ENCODE results near the gene SSTR4.
"Not testable (repeated sequence)": the region's sequence is repeated elsewhere in the genome, so short reads cannot be mapped to it uniquely, and the experiment has no call there.

SSTR4 gene, protein sequence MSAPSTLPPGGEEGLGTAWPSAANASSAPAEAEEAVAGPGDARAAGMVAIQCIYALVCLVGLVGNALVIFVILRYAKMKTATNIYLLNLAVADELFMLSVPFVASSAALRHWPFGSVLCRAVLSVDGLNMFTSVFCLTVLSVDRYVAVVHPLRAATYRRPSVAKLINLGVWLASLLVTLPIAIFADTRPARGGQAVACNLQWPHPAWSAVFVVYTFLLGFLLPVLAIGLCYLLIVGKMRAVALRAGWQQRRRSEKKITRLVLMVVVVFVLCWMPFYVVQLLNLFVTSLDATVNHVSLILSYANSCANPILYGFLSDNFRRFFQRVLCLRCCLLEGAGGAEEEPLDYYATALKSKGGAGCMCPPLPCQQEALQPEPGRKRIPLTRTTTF

DNA sequence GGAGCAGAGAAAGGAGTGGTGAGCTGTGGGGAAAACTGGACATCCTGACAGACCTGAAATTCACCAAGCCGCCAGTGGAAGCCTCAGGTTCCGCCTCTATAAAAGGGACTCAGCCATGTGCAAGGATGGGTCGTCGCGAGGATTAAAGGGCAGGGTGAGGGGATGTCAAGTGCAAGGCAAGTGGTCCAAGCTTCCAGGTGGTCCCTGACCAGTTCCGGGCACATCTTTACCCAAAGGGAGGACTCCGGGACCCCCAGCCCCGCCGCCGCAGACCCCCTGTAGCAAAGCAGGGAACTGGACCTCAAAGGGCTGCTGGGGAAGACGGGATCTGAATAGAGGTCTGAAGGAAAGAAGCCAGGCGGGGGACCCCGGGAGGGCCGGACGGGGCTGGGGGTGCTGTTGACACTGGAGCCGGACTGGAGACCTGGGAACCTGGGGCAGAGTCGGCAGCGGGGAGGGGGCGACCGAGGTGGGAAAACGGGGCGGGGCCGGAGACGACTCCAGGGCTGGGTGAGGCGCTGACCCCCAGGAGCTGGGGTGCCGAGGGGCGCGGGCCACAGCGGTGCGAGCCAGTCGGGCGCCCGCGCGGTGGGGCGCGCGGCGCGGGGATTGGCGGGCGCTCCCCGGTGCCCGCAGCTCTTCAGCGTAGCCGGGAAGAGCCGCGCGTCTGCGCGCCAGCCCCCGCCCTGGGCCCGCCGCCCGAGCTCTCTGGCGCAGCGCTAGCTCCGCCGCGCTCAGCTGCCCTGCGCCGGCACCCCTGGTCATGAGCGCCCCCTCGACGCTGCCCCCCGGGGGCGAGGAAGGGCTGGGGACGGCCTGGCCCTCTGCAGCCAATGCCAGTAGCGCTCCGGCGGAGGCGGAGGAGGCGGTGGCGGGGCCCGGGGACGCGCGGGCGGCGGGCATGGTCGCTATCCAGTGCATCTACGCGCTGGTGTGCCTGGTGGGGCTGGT is at the start of gene SSTR4:
Gene SSTR4, plus strand, starts transcription at position 592 of the 951 bp plus-strand sequence. Its CDS starts 172 bp downstream, at position 764.
- no peak for DNase-seq

DNA sequence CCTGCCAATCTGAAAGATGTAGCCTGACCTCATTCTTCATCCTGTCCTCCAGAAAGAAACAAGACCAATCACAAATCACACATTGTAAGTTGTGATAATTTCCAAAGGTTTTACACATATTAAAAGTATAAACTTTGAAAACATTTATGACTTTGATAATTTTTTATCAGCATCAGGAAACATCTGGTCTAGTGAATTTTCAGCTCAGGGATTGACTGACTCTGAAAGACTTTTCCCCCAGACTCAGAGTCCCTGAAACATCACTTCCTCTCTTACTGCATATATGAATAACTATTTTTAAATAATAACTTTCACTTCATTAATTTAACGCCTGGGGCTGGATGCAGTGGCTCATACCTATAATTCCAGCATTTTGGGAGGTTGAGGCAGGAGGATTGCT is 48.5 kb upstream of the SSTR4 start:
- no peak for DNase-seq

DNA sequence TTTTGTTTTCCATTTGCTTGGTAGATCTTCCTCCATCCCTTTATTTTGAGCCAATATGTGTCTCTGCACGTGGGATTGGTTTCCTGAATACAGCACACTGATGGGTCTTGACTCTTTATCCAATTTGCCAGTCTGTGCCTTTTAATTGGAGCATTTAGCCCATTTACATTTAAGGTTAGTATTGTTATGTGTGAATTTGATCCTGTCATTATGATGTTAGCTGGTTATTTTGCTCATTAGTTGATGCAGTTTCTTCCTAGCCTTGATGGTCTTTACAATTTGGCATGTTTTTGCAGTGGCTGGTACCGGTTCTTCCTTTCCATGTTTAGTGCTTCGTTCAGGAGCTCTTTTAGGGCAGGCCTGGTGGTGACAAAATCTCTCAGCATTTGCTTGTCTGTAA is 43.7 kb upstream of the SSTR4 start:
- DNase-seq, result not testable (repeated sequence)

DNA sequence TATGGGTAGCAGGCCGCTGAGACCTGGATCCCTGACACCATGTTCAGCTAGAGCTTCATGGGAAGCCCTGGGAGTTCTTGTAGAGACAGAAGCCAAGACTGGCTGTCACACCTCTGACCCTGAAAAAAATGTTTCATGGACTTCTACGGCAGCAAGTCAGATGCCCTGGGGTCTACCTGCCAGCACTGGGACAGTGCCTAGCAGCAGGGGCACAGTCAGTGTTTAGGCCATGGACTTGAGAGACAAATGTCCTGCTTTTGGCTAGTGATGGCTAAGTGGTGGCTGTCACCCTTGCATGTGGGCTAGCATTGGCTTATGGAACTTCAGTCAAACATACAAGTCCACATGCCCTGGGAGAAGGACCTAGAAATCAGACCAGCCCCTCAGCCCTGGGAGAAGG is 41.3 kb upstream of the SSTR4 start:
- no peak for DNase-seq

DNA sequence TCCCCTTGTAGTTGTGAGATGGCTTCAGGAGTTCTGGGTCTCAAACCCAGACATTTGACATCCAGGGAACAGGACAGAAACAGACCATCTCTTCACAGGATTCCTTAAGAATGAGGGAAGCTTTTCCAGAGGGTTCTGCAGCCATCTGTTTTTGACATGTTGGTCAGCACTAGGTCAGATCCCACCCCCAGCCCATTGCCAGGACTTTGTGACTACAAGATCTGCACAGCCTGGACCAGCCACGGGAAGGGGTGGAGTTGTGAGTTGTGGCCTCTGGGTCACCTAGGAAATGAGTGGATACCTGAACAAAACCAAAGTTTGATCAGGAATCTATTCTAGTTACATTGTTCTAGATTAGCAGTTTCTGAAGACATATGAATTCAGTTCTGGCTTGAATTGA is 39.2 kb upstream of the SSTR4 start:
- no peak for DNase-seq

DNA sequence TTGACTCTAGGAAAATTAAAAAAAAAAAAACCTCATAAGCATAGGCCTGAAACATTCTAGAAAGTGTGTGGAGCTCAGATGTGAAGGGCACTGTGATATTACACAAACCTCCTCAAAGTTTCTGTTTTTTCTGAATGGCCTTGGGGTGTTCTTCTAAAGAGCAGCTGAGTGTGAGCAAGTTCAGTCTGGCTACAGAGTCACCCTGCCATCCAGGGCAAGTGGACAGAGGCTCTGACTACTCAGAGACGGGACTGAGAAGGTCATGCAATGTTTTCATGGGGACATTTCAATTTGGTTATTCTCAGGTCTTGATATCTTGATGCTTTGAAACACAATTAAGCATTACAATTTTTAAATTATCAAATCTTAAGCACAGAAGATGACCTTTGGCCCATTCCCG is 36.6 kb upstream of the SSTR4 start:
- no peak for DNase-seq

DNA sequence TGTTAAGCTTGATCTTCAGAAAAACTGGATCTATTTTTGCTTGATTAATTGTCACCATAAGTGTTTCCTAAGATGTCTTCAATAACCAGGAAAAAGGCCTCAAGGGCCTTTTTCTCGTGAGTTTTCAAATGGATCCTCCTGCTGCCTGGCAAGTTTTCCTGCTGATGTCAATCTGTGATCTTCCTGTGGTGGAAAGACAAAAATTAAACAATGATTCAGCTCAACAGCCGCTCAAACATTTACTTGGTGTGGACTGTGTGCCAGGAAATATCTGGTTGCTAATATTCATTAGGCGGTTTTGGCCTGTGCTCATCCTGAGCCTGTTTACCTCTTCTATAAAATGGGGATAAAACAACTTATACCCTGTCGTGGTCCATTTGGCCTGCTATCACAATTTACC is 35.4 kb upstream of the SSTR4 start:
- no peak for DNase-seq

DNA sequence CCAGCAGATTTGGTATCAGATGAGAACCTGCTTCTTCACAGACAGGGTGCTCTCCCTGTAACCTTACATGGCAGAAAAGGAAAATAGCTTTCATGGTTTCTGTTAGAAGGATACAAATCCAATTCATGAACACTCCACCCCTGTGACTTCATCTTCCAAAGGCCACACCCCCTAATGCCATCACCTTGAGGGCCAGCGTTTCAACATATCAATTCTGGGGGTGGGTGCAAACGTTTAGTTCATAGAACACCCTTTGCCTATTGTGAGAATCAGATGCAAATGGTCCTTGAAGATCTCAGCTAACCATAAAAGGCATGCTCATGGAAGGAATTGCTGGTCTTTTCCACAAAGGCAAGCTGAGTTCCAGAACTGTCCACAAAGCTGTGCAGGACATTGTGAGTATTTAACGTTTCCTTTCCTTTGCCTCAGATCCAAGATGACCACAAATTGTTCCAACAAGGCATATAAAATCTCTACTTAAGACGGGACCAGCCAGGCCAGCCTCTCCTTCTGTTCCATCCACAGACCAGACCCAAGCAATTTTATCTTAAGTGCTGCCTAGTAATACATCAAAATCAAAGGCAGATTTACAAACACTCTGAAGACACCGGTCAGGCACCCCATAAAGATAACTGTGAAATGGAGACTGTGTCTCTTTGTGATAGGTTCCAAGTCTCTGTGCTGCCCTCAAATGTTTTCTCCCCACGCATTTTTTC is 34.7 kb upstream of the SSTR4 start:
- no peak for DNase-seq

DNA sequence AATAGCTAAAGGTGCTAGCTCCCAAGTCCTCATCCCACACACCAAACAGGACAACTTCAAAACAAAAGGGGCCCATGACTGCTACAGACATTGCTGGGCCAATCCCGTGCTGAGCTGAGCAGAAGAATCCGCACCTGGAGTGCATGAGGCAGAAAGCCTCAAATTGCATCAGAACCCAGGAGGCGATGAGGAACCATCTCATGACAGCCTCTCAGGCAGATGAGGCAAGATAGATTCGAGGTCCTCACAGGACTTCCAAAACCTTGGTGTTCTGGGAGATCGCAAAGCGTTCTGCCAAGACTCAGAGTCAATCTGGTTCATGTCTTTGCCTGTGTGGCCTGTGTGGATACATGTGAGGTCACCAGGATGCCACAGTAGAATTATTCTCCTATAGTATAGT is 32.8 kb upstream of the SSTR4 start:
- DNase-seq, result no peak

DNA sequence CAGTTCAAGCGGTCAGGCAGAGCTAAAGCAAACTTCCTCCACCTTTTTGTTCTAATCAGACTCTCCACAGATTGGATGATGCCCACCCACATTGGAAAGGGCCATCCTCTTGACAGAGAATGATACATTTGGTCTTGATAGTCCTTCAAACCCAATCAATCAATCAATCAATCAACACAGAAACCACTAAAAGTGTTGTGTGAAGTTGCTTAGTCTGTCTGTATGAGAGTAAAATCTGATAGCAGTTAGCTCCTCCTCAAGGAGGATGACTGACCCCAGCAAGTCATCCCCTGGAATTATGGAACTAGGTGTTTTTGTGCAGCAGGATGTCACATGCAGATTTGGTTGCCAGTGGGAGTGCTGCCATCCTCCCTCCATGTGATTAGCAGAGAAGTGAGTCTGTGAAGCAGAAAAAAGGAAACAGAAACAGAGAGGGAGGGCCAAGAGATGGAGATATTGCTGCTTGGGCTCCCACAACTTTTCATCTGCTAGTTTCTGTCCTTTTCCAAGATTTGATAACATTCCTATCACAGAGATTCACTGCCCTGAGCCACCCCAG is 32.0 kb upstream of the SSTR4 start:
- DNase-seq, result no peak

DNA sequence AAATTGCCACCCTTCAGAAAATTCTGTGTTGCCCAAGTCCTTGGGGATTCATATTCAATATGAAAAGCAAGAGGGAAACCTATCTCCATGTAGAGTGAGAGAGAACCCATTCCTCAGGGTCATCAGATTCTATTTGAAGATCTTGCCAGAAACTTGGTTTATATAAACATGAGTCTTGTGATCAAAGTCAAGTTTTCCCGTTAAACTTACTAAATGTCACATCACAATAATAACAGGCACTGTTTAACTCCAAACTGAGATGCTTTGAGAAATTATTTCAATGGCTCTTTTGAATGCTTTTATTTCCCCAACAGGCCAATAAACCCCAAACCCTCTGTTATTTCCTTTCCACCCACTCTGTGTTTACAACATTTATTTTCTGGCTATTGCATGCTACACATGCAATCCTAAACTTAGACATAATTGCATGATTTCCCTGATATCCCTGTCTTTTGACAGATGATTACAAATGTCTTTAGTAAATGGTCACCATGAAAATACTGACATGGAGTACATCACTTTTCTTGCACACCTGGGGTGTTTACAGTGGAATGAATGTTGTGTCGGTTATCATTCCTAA is 31.1 kb upstream of the SSTR4 start:
- no peak for DNase-seq

DNA sequence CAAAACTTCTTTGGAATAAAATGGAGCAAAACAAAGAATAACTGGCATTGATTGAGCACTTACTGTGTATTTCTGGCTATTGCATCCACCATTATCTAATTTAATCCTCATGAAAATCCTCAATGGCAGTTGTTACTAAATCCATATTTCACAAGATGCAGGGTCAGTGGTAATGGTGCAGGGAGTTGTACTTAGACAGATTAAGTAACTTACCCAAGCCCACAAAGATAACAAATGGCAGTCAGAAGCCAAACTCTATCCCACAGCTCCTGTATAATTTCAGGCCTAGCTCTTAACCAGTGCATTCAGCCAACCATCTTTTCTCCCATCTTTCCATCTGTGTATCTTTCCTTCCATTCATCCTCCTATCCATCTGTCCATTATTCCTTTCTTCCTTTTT is 29.3 kb upstream of the SSTR4 start:
- DNase-seq, result no peak

DNA sequence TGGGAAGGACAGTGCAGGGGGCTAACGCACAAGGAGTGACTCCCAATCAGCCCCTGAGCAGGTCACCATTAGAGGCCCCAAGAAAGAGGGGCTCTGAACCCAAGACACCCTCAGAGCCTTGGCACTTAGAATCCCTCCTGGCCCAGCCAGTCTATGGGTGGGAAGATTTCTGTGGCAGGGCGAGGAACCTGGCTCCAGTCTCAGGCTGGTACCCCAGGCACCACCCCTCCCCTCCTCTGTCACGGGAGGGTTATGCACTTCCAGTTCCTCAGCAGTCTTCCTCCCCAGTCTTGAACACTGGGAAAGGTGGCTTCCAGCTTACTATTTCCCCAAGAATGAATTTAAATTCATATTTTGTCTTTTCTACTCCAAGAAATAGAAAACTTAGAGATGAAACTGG is 27.6 kb upstream of the SSTR4 start:
- DNase-seq, result no peak

DNA sequence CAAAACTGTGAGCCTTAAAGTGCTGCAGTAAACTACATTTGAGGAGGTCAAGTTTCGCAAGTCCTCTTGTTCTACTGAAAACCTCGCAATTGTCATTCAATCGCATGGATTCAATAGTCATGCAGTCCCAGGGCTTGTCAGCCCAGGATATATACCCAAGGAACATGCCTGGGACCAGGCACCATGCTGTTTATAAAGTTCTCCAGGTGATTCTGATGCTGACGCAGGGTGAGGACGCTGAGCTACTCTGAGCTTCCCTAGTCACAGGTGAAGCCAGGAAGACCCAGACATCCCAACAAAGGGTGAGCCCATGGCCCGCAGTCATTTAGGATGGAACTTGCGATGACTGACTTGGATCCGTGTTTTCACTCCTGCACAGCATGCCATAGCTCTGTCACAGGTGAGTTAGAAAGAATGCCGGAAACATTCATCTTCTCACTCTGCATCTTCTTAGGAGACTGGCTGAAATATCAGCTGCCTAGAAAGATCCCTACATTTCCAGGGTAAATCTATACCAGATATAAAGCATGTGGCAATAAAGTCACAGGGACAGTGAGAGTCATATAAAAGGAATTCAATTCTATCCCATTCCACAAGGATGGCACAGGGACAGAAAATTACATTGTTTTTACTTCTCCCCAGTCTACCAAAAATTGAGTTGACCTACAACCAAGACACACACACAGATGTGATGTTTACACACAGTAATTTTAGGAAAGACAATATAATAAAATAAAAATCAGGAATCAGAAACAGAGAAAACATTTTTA is 27.0 kb upstream of the SSTR4 start:
- no peak for DNase-seq

DNA sequence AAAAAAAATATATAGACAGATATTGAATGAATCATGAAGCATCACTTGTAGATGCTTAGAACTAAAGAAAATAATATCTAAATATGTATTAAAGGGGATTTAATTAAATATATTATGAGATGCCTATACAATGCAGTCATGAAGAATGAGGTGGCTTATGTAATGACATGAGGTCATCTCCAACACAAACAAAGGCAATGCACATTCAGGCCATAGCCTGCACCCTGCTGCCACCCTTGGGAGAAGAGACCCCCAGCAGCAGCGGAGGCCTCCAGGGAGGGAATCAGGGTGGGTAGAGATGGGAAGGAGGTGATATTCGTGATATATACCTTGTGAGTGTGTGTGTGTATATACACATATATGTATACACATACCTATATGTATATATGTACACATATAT is 26.4 kb upstream of the SSTR4 start:
- no peak for DNase-seq

DNA sequence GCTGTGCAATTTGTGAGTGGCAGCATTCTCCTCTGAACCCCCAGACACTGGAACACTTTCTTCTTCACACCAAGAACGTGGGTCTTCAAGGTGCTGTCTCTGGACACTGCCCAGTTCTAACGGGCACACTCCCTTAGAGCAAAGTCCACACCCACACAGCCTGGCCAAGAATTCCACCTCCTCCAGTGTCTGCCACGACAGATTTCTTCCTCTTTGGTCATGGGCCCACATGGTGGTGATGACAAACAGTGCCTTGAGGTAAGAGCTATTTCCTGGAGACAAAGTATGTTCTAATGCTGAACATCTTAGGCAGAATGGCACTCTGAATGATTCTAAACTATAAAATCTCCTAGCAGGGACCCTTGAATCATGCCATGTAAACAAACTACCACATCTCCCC is 25.5 kb upstream of the SSTR4 start:
- DNase-seq, result no peak

DNA sequence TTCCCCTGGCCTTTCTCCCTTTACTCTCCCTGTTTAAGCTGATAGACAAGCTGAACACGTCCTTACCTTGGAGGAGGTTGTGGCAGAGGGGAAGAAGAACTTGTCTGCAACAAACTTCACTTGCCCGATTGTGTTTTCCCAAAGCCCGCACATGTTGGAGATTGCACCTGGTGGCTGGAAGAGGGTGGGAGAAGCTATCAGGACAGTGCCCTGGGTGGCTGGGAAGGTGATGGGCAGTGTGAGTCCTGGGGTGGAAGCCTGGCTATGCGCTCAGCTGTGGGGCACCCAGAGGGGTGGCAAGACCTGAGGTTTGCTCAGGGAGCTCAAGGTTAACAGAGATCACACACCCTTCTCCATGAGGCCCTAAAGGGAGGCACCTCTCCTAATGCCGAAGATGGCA is 25.0 kb upstream of the SSTR4 start:
- DNase-seq, result no peak

DNA sequence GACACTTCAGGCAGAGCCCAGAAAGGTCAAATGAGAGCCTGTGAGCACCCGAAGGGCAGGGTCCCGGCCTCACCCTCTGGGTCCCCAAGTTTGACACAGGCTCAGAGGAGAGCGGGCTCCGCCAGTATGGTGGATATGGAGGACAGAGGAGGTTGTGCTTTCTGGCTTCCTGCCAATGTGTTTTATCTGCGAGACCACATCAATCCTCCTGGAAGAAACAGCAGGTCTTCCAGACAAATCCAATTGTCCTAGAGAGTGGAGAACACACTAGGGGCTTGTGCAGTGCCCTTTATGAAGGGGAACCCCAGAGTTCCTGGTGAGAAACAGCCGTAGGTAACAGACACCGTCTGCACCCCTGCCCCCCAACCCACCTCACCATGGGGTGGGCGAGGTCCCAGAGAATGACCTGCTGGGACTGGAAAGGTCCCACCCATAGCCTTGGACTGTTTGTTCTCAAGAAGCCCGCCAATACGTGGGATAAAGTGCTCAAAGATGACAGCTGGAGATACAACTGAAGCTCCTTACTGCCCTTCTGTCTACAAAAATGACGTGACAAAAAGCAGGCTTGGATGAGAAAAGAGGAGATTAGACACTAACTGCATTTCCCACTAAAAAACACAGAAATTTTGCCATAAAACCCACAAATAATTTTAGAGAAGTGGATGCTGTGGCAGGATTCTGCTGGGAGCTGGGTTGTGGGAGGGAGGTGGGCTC is 23.9 kb upstream of the SSTR4 start:
- peak; percentile 92 for DNase-seq

DNA sequence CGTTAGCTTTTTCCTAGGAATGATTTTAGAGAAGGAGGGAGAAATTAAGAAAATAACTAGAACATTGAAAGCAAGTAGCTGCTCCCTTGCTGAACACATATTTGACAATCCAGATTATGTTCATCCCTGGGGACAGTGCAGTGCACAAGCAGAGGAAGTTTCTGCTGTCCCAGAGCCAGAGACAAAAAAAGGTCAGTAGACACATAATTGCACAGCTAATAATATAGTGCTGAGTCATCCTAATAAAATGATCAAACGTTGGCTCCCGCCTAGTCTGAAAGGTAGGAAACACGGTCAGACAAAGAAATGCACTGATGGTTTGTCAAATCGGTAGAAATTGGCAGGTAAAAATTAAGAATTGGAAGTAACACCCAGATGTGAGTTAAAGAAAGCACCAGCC is 21.7 kb upstream of the SSTR4 start:
- no peak for DNase-seq

DNA sequence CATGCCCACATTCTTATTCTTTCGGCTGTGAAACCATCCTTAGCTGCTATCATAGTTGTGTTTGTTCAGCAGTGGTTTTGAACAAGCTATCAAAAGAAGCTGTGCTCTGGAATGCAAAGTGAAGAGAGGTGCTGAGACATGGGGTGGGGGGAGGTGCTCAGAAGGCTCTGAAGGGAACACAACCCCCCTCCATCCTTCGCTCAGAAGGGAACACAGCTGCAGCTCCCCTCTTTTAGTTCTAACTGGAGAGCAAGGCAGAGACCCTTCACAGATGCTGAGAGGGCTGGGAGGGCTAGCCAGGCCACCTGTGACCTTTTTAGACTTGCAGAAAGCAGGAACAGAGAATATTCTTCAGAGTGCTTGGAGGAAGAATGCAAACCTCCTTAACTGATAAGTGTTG is 17.6 kb upstream of the SSTR4 start:
- no peak for DNase-seq

DNA sequence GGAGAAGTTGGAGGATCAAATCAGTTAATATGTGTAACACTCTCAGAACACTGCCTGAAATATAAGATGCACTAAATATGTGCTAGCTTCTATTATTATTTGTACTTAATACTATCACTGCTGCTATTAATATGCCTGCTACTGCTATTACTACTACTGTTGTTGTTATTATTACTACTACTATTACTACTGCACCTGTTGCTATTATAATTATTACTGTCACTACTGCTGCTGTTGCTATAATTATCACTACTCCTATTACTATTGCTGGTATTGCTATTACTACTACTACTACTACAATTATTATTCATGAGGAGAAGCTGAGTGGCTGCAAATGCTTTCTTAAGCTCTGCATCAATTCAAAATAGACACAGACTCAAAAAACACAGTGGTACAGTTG is 16.7 kb upstream of the SSTR4 start:
- DNase-seq, result no peak
